Activated CD8-positive, alpha-beta memory T cell treated with anti-CD3 and anti-CD28 coated beads for 48 hours (primary cell): ENCODE data around the gene TGM6.
"Not testable (repeated sequence)": the region's sequence is repeated elsewhere in the genome, so short reads cannot be mapped to it uniquely, and the experiment has no call there.

Experiments used
- DNase-seq, 3 experiments: peaks; one replicate each; pipeline ENCODE4 v3.0.0-alpha.2; 2020; ENCODE audit warnings: low read depth in 2 of 3, low spot score in 2 of 3

The TGM6 gene

GRCh38 chr20:2397595-2398145 lies 17.0 kb downstream of the TGM6 start:
- DNase-seq, result no peak

- DNase-seq, result no peak
Observed at GRCh38 chr20:2398449-2398848, 17.7 kb downstream of the TGM6 start.

GRCh38 chr20:2399390-2399789 lies 18.7 kb downstream of the TGM6 start:
- no peak for DNase-seq

GRCh38 chr20:2400290-2400689 lies 19.6 kb downstream of the TGM6 start:
- no peak for DNase-seq

GRCh38 chr20:2401527-2401926 lies 20.8 kb downstream of the TGM6 start:
- no peak for DNase-seq

GRCh38 chr20:2402271-2402980 lies 21.7 kb downstream of the TGM6 start:
- DNase-seq, result no peak

- DNase-seq, result no peak
Observed at GRCh38 chr20:2403291-2404052, 22.8 kb downstream of the TGM6 start.

- no peak for DNase-seq
Observed at GRCh38 chr20:2405693-2406065, 25.0 kb downstream of the TGM6 start.

GRCh38 chr20:2407355-2407754 lies 26.7 kb downstream of the TGM6 start:
- not testable (repeated sequence) for DNase-seq

GRCh38 chr20:2408111-2408510 lies 27.4 kb downstream of the TGM6 start:
- no peak for DNase-seq

- DNase-seq, result no peak
Observed at GRCh38 chr20:2416541-2417212, 36.0 kb downstream of the TGM6 start.

GRCh38 chr20:2417213-2417541 lies 36.5 kb downstream of the TGM6 start:
- no peak for DNase-seq

GRCh38 chr20:2418388-2418787 lies 37.7 kb downstream of the TGM6 start:
- no peak for DNase-seq

GRCh38 chr20:2420510-2420909 lies 39.8 kb downstream of the TGM6 start:
- no peak for DNase-seq

GRCh38 chr20:2421247-2421646 lies 40.5 kb downstream of the TGM6 start:
- DNase-seq, result no peak

GRCh38 chr20:2429051-2429450 lies 48.4 kb downstream of the TGM6 start:
- DNase-seq, result no peak

GRCh38 chr20:2430538-2430937 lies 49.8 kb downstream of the TGM6 start:
- DNase-seq, result no peak

GRCh38 chr20:2431185-2431584 lies 50.5 kb downstream of the TGM6 start:
- DNase-seq, result no peak

- no peak for DNase-seq
Observed at GRCh38 chr20:2446845-2447244, 66.1 kb downstream of the TGM6 start.

- DNase-seq, result no peak
Observed at GRCh38 chr20:2449386-2449785, 68.7 kb downstream of the TGM6 start.

- DNase-seq, result no peak
Observed at GRCh38 chr20:2451422-2451821, 70.7 kb downstream of the TGM6 start.
